Spleen (tissue), 11 donors: ENCODE measurements around the gene CD9. TPM values are rescaled to one million over a fixed set of nuclear protein-coding genes. Genes with fewer than 3 reads are reported as not detected.
A peak's percentile ranks its signal among the peaks of the same experiment; 100 is the strongest.

Experiments used
- DNase-seq: peaks from one replicate; pipeline ENCODE4 v3.0.0-alpha.2; 2020
- H3K27ac ChIP-seq, 8 donors: fragments of 200-600 bp; sonication (generic) in 7 of 8; 1 replicate in 4 of 8; 2 replicates in 4 of 8; pipeline versions ENCODE4 v1.5.0 to v1.8.0; 2016 to 2021; ENCODE audit warnings: inconsistent platforms in 4 of 8, mild to moderate bottlenecking in 4 of 8, moderate library complexity in 1 of 8
- H3K27me3 ChIP-seq, 7 donors: fragments of 200-600 bp; sonication (generic) in 6 of 7; replicated peaks in 1 of 7; 1 replicate in 4 of 7; 2 replicates in 3 of 7; pipeline versions ENCODE4 v1.5.0 to v1.8.0; 2016 to 2021; ENCODE audit warnings: inconsistent platforms in 3 of 7, mild to moderate bottlenecking in 1 of 7
- H3K36me3 ChIP-seq, 6 donors: fragments of 200-600 bp; sonication (generic) in 5 of 6; 1 replicate in 4 of 6; 2 replicates in 2 of 6; pipeline versions ENCODE4 v1.5.0 to v1.8.0; 2016 to 2021; ENCODE audit warnings: inconsistent platforms in 2 of 6
- H3K4me1 ChIP-seq, 6 donors: fragments of 200-600 bp; sonication (generic) in 5 of 6; 1 replicate in 3 of 6; 2 replicates in 3 of 6; pipeline versions ENCODE4 v1.5.0 to v1.8.0; 2016 to 2021; ENCODE audit warnings: inconsistent platforms in 3 of 6
- H3K4me3 ChIP-seq, 8 donors: fragments of 200-600 bp; sonication (generic) in 7 of 8; 1 replicate in 4 of 8; 2 replicates in 4 of 8; pipeline versions ENCODE4 v1.5.0 to v1.8.0; 2016 to 2021; ENCODE audit warnings: inconsistent platforms in 4 of 8, mild to moderate bottlenecking in 4 of 8, moderate library complexity in 2 of 8
- H3K9me3 ChIP-seq, 8 donors: fragments of 200-600 bp; sonication (generic) in 7 of 8; 1 replicate in 4 of 8; 2 replicates in 4 of 8; pipeline versions ENCODE4 v1.5.0 to v1.8.0; 2016 to 2021; ENCODE audit warnings: inconsistent platforms in 4 of 8
- POLR2A ChIP-seq, 3 donors: fragments of 450-650 bp; IDR thresholded peaks; one replicate each; pipeline ENCODE4 v1.5.1; 2017; ENCODE audit warnings: antibody characterized with exemption in 3 of 3, mild to moderate bottlenecking in 1 of 3
- POLR2AphosphoS5 ChIP-seq, 3 donors: sonication (generic); formaldehyde crosslinking; IDR thresholded peaks; one replicate each; pipeline ENCODE4 v1.5.1; 2017; ENCODE audit warnings: antibody characterized with exemption in 3 of 3
- WGBS, 5 donors: extraction: QIAGEN DNeasy Blood & Tissue Kit in 3 of 5; methylation state at CpG; one replicate each; pipeline versions ENCODE4 v1.1.5 to v1.1.7; 2013 to 2018; 5-methylcytosine and 5-hydroxymethylcytosine counted together
- intact Hi-C: fragments of 100-400 bp; cut with DNase I; formaldehyde crosslinking; loops from one replicate; pipeline ENCODE4 v1.15.0; 2023; ENCODE audit warnings: low total_unique reads
- polyA plus RNA-seq, 3 donors: library from polyadenylated mRNA; stranded (reverse); fragments of 200-250 nt; gene quantifications; one replicate each; pipeline ENCODE4 v1.2.1, GENCODE V29; 2013
- total RNA-seq, 7 donors: library from RNA; depleted of rRNA in 3 of 7; stranded (reverse); fragments of >200 nt in 3 of 7; fragmentation: NEBNext Ultra II Directional in 4 of 7; extraction: Animal tissue kit (Norgen Biotek cat#: 25700) in 4 of 7; gene quantifications; one replicate each; pipeline versions ENCODE4 v1.1.0 to v1.2.1, GENCODE V29; 2016 to 2021
- TF ChIP-seq, protein P1 (sequence below), 11 experiments: fragments of 200-600 bp in 7 of 11; fragments of 450-650 bp in 4 of 11; sonication (generic) in 4 of 11; IDR thresholded peaks in 8 of 11; conservative IDR thresholded peaks in 3 of 11; 1 replicate in 7 of 11; 2 replicates in 4 of 11; pipeline versions ENCODE4 v1.4.0 to v1.8.0; 2016 to 2021; ENCODE audit warnings: antibody characterized with exemption in 11 of 11, inconsistent platforms in 4 of 11, mild to moderate bottlenecking in 1 of 11
- donor health status: healthy with polysubstance abuse.
- donor health status: DM: no; HTN: no; CAD: no; lungs with moderate emphysema.
- donor health status: DM: no; HTN: no; CAD: no.
- donor health status: Bipolar disorder and iron deficiency.
- donor health status: healthy.
- donor health status: DM: no; HTN: no; CAD: no.
- donor health status: DM: yes; HTN: yes; CAD: no.

The CD9 gene
- total and polyA plus RNA-seq, 10 donors: 16.2 to 113 (median 68.9) TPM

DNA sequence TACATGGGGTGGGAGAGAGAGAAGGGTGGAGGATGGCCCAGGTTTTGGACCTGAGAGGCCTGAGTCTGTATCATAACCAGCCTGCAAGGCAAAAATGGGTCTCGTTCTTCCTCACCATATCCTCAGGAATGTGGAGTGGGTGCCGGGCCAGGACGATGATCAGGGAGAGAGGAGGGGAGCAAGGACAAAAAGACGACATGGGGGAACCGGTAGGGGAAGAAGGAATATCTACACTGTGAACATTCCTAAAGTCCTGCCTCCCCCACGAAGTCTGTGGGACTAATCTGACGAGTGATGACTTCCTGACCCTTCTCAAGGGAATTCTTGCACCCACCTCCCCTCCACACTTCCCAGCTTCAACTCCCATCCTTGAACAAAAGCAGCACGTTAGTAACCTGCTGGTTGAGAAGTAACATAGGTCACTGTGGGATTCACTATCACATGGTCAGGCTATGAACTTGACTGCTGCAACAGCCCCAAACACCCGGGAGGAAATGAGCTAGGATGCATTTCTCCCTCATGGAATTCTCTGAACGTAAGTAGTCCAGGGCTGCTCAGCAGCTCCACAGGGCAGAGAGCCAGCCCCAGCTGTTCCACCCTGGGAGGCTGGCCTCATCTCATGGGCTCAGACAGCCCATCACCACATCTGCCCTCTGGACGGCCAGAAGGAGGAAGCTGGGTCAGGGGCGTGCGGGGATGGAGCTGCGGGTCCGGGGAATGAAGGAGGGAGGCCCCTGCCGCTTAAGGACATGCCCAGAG lies 38.9 kb upstream of the CD9 start:
- no peak overlapping the region for H3K4me3 ChIP-seq
- WGBS, 5 donors: 49 to 58% (median 52%) methylated on average over 16 of the region's 16 CpGs
- peak in 1 of 3 donors; percentile 25 for TF ChIP-seq POLR2AphosphoS5 (IDR thresholded peaks at IDR 0.05)
- TF ChIP-seq, protein P1, sequence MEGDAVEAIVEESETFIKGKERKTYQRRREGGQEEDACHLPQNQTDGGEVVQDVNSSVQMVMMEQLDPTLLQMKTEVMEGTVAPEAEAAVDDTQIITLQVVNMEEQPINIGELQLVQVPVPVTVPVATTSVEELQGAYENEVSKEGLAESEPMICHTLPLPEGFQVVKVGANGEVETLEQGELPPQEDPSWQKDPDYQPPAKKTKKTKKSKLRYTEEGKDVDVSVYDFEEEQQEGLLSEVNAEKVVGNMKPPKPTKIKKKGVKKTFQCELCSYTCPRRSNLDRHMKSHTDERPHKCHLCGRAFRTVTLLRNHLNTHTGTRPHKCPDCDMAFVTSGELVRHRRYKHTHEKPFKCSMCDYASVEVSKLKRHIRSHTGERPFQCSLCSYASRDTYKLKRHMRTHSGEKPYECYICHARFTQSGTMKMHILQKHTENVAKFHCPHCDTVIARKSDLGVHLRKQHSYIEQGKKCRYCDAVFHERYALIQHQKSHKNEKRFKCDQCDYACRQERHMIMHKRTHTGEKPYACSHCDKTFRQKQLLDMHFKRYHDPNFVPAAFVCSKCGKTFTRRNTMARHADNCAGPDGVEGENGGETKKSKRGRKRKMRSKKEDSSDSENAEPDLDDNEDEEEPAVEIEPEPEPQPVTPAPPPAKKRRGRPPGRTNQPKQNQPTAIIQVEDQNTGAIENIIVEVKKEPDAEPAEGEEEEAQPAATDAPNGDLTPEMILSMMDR (IDR thresholded peaks at IDR 0.05 in 8 of 11, conservative IDR thresholded peaks at IDR 0.05 in 3 of 11): no peak
- TF ChIP-seq POLR2A (IDR thresholded peaks at IDR 0.05): no peak
- peaks cover 0 to 6% (median 0%) of the 10 kb centered on the region in 7 donors for H3K27me3 ChIP-seq
- H3K4me1 ChIP-seq: peaks cover 0 to 6% (median 3%) of the 10 kb centered on the region in 6 donors
- peak; percentile 69 for DNase-seq
- H3K36me3 ChIP-seq: no peaks in the 10 kb centered on the region
- H3K9me3 ChIP-seq: no peaks in the 10 kb centered on the region
- H3K27ac ChIP-seq: peak overlapping the region in 1 of 8 donors; percentile 1
- intact Hi-C loops: no loop called here

DNA sequence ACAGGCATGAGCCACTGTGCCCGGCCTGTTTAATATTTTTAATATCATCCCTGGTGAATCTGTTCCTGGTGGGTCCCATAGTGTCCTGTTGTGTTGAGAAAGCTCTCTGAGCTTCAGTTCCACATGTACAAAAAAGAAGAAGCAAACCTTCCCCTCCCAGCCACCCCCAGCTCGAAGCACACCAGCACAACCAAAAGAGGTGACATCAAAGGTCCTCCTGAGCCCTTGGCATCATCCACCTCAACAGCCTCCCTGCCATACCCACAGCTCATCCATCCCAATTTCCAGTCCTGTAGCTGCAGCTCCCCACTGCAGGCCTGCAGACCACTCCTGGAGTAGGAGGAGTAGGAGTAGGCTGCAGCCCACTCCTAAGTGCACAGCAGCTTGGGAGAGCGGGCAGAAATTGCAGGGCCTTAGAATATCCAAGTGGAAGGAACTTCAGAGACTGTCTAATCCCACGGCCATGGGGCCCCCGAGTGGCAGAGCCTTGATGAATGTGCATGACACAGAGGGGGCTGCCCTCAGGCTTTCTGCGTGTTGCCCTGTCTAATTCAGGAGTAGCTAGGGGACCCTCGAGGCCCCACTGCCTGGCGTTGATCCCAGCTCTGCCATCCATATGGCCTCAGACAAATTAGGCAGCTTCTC lies 36.7 kb upstream of the CD9 start:
- Histone ChIP-seq H3K27ac (no peak overlapping the region), H3K9me3 (no peaks in the 10 kb centered on the region), H3K4me1 (peaks cover 5 to 26% (median 17%) of the 10 kb centered on the region in 6 donors), H3K4me3 (no peak overlapping the region), H3K27me3 (peaks cover 0 to 6% (median 0%) of the 10 kb centered on the region in 7 donors), H3K36me3 (no peaks in the 10 kb centered on the region)
- TF ChIP-seq, protein P1 (IDR thresholded peaks at IDR 0.05 in 8 of 11, conservative IDR thresholded peaks at IDR 0.05 in 3 of 11): no peak
- TF ChIP-seq POLR2A (IDR thresholded peaks at IDR 0.05) (no peak), POLR2AphosphoS5 (IDR thresholded peaks at IDR 0.05) (no peak)
- 79 to 95% (median 90%) methylated on average over 5 to 8 of the region's 8 CpGs for WGBS, 5 donors
- DNase-seq: peak; percentile 69
- intact Hi-C loops: no loop called here

DNA sequence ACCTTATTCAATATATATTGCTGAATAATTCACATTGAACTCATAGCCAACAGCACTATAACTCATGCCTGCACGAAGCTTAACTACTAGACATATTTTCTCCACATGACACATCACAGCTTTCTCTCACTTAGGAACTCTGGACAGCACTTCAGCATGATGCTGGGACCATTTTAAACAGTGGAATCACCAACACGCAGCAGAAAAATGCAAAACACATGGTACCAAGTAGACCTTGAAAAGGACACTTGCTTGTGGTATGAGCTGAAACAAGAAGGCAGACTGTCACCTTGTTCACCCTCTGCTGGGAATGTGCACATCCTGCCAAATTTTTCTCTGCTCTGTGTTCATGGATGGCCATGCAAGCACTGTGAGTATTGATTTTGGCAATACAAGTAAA lies 34.8 kb upstream of the CD9 start:
- no peak for DNase-seq
- H3K4me1 ChIP-seq: peaks cover 5 to 35% (median 17%) of the 10 kb centered on the region in 6 donors

More for the DNA sequence above, 34.8 kb upstream of the CD9 start:
- intact Hi-C loops: no loop called here
- H3K36me3 ChIP-seq: no peaks in the 10 kb centered on the region
- no peaks in the 10 kb centered on the region for H3K9me3 ChIP-seq
- no peak overlapping the region for H3K27ac ChIP-seq
- H3K4me3 ChIP-seq: no peak overlapping the region
- WGBS, 5 donors: 76 to 92% (median 85%) methylated on average over 2 of the region's 2 CpGs
- H3K27me3 ChIP-seq: peaks cover 0 to 3% (median 0%) of the 10 kb centered on the region in 7 donors
- TF ChIP-seq POLR2A (IDR thresholded peaks at IDR 0.05): no peak
- TF ChIP-seq, protein P1 (IDR thresholded peaks at IDR 0.05 in 8 of 11, conservative IDR thresholded peaks at IDR 0.05 in 3 of 11): no peak
- TF ChIP-seq POLR2AphosphoS5 (IDR thresholded peaks at IDR 0.05): no peak
